Esophagus muscularis mucosa (tissue), 3 donors: ENCODE results near the gene EIF3CL.
"Not testable (repeated sequence)": the region's sequence is repeated elsewhere in the genome, so short reads cannot be mapped to it uniquely, and the experiment has no call there.

Source experiments
- CTCF ChIP-seq, 3 experiments: fragments of 200-600 bp in 2 of 3; fragments of 450-650 bp in 1 of 3; sonication (generic) in 2 of 3; IDR thresholded peaks; one replicate each; pipeline ENCODE4 v1.5.1; 2017 to 2019; ENCODE audit warnings: antibody characterized with exemption in 3 of 3, mild to moderate bottlenecking in 2 of 3, moderate library complexity in 1 of 3
- POLR2AphosphoS5 ChIP-seq, 2 donors: sonication (generic); formaldehyde crosslinking; IDR thresholded peaks; one replicate each; pipeline ENCODE4 v1.6.1; 2017; ENCODE audit warnings: antibody characterized with exemption in 2 of 2

- not testable (repeated sequence) for TF ChIP-seq CTCF, POLR2AphosphoS5 (IDR thresholded peaks at IDR 0.05)
These were observed 29.4 kb downstream of the EIF3CL start for GRCh38 chr16:28374281-28374680.
